Esophagus muscularis mucosa (tissue), 3 donors: ENCODE measurements around the gene LMF1.

Experiments used
- CTCF ChIP-seq, 3 experiments: fragments of 200-600 bp in 2 of 3; fragments of 450-650 bp in 1 of 3; sonication (generic) in 2 of 3; IDR thresholded peaks; one replicate each; pipeline ENCODE4 v1.5.1; 2017 to 2019; ENCODE audit warnings: antibody characterized with exemption in 3 of 3, mild to moderate bottlenecking in 2 of 3, moderate library complexity in 1 of 3
- POLR2A ChIP-seq: fragments of 450-650 bp; IDR thresholded peaks from one replicate; pipeline ENCODE4 v1.6.1; 2017; ENCODE audit warnings: antibody characterized with exemption, moderate library complexity, mild to moderate bottlenecking, low read depth

DNA sequence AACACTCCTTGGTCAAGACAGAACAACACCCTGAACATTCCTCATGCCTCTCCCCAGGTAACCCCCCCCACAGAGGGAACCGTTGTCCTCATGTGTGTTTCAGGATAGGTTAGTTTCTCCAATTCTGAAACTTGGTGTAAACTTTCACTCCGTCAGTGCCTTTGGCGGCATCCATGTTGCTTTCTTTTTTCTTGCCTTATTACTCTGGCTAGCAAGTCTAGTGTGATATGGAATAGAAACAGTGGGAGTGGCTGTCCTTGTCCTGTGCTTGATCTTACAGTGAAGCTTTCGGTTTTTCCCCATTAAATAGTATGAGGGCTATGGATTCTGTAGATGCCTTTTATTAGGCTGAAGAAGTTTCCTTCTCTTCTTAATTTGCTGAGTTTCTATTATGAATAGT lies 134.6 kb downstream of the LMF1 start:
- TF ChIP-seq CTCF (IDR thresholded peaks at IDR 0.05) (no peak), POLR2A (no peak)
